Panc1 (cell line): ENCODE measurements around the gene F8A2. TPM values are rescaled to one million over a fixed set of nuclear protein-coding genes. Genes with fewer than 3 reads are reported as not detected.
A peak's percentile ranks its signal among the peaks of the same experiment; 100 is the strongest.
"Not testable (repeated sequence)": the region's sequence is repeated elsewhere in the genome, so short reads cannot be mapped to it uniquely, and the experiment has no call there.

Experiments
- ATAC-seq: fragments of 200-7000 bp; cut with Tn5 transposase; 2 replicates; pipeline ENCODE4 v1.9.1; 2020; ENCODE audit warnings: mild to moderate bottlenecking, moderate library complexity
- BruUV-seq: library from RNA; stranded (reverse); fragments of 400-500 nt; replicated peaks from 2 replicates; lab custom pipeline; 2021; lab: Mats Ljungman, UMichigan
- CTCF ChIA-PET: fragments of 300-600 bp; sonication (Branson Sonifier 250); formaldehyde crosslinking; loops from one replicate; lab custom pipeline; 2022; ENCODE audit warnings: antibody characterized with exemption; lab: Charles Lee
- POLR2A ChIA-PET: fragments of 300-600 bp; sonication (Branson Sonifier 250); formaldehyde crosslinking; loops from one replicate; lab custom pipeline; 2022; ENCODE audit warnings: antibody characterized with exemption; lab: Charles Lee
- DNase-seq: peaks from one replicate; pipeline ENCODE4 v3.0.0-alpha.2; 2010; ENCODE audit warnings: low read depth, low spot score
- H3K27ac ChIP-seq: 2 replicates; pipeline ENCODE4 v1.5.1; 2011; ENCODE audit warnings: mild to moderate bottlenecking, low read length, inconsistent platforms
- H3K27me3 ChIP-seq: fragments of 200-500 bp; sonication (Bioruptor generic); 2 replicates; pipeline ENCODE4 v1.6.0; 2014; ENCODE audit warnings: low read length, inconsistent platforms; ENCODE audit not compliant: control insufficient read depth, insufficient read depth
- H3K36me3 ChIP-seq: fragments of 200-500 bp; sonication (Bioruptor generic); 2 replicates; pipeline ENCODE4 v1.5.1; 2014; ENCODE audit warnings: inconsistent platforms, mild to moderate bottlenecking, low read length, moderate library complexity; ENCODE audit not compliant: control insufficient read depth, insufficient read depth
- H3K4me1 ChIP-seq: 2 replicates; pipeline ENCODE4 v1.5.1; 2011; ENCODE audit warnings: inconsistent platforms, mild to moderate bottlenecking, low read length, moderate library complexity; ENCODE audit not compliant: control insufficient read depth, insufficient read depth
- H3K4me3 ChIP-seq, 2 experiments: 2 replicates each; pipeline ENCODE4 v1.5.1; 2011 to 2012; ENCODE audit warnings: low read depth in 2 of 2, low read length in 2 of 2, mild to moderate bottlenecking in 2 of 2, inconsistent platforms in 1 of 2, moderate library complexity in 1 of 2
- H3K9me3 ChIP-seq: fragments of 200-500 bp; sonication (Bioruptor generic); 2 replicates; pipeline ENCODE4 v1.5.1; 2014; ENCODE audit warnings: low read depth, mild to moderate bottlenecking, inconsistent platforms, low read length, moderate library complexity; ENCODE audit not compliant: control insufficient read depth, insufficient read depth
- CTCF ChIP-seq: fragments of 450-650 bp; IDR thresholded peaks from 2 replicates; pipeline ENCODE4 v1.5.1; 2017; ENCODE audit warnings: mild to moderate bottlenecking
- POLR2AphosphoS5 ChIP-seq: IDR thresholded peaks from 2 replicates; pipeline ENCODE4 v1.6.1; 2012; ENCODE audit warnings: mild to moderate bottlenecking, low read depth, low read length, moderate library complexity
- REST ChIP-seq, 2 experiments: IDR thresholded peaks; 2 replicates each; pipeline ENCODE4 v1.6.1; 2011 to 2012; ENCODE audit warnings: low read depth in 2 of 2, control low read depth in 1 of 2, low read length in 1 of 2, mild to moderate bottlenecking in 1 of 2, moderate library complexity in 1 of 2; ENCODE audit not compliant: insufficient read depth in 1 of 2
- SIN3A ChIP-seq: IDR thresholded peaks from 2 replicates; pipeline ENCODE4 v1.6.1; 2012; ENCODE audit warnings: low read depth, mild to moderate bottlenecking, low read length, moderate library complexity, borderline replicate concordance; ENCODE audit not compliant: insufficient read depth
- TCF7L2 ChIP-seq: IDR thresholded peaks from 2 replicates; pipeline ENCODE4 v1.6.1; 2011; ENCODE audit warnings: mild to moderate bottlenecking, low read depth, low read length, inconsistent platforms
- in situ Hi-C: cut with HindIII; loops from 2 replicates; pipeline ENCODE4 v1.10.0; 2016; ENCODE audit warnings: low sequenced_read_pairs, low pct_unique_long_range_greater_than_20kb
- intact Hi-C: fragments of 100-400 bp; cut with micrococcal nuclease; formaldehyde crosslinking; loops from one replicate; pipeline ENCODE4 v1.10.0; 2022; ENCODE audit not compliant: unreplicated experiment
- total RNA-seq: library from RNA; stranded (reverse); gene quantifications from one replicate; pipeline ENCODE4 v1.2.1, GENCODE V29; 2021; ENCODE audit not compliant: unreplicated experiment

Gene F8A2
- total RNA-seq, 1 experiment from 2014 or later = not detected

GRCh38 chrX:155373777-155374458 is 8.0 kb upstream of the F8A2 start:
- BruUV-seq, POLR2A ChIA-PET: not testable (repeated sequence)

GRCh38 chrX:155379802-155380201 is 2.1 kb upstream of the F8A2 start:
- ATAC-seq, H3K4me3 ChIP-seq, H3K36me3 ChIP-seq, in situ Hi-C loops, H3K4me1 ChIP-seq, POLR2A ChIA-PET, CTCF ChIA-PET, intact Hi-C loops, H3K9me3 ChIP-seq, H3K27ac ChIP-seq, BruUV-seq, H3K27me3 ChIP-seq, DNase-seq: not testable (repeated sequence)

More at GRCh38 chrX:155373777-155374458, 8.0 kb upstream of the F8A2 start:
- intact Hi-C loops, H3K36me3 ChIP-seq, in situ Hi-C loops, H3K27me3 ChIP-seq, H3K4me1 ChIP-seq, H3K27ac ChIP-seq, DNase-seq, ATAC-seq, H3K9me3 ChIP-seq, CTCF ChIA-PET, H3K4me3 ChIP-seq: not testable (repeated sequence)

- POLR2A ChIA-PET, H3K9me3 ChIP-seq, in situ Hi-C loops: not testable (repeated sequence)
Measured at GRCh38 chrX:155382529-155382967, 653 bp downstream of the F8A2 start.

GRCh38 chrX:155389634-155390033 is 7.7 kb downstream of the F8A2 start:
- no TSS peak for BruUV-seq
- intact Hi-C loops (no loop called here), in situ Hi-C loops (no loop called here)
- Histone ChIP-seq H3K9me3 (no peaks in the 10 kb centered on the region), H3K4me1 (no peaks in the 10 kb centered on the region), H3K36me3 (no peaks in the 10 kb centered on the region), H3K4me3 (no peak overlapping the region), H3K27ac (no peak overlapping the region), H3K27me3 (no peaks in the 10 kb centered on the region)
- ATAC-seq (no peak), DNase-seq (no peak)
- ChIA-PET POLR2A (no interaction called here), CTCF (no interaction called here)
- TF ChIP-seq TCF7L2 (no peak), REST (IDR thresholded peaks at IDR 0.05; ENCODE audit: insufficient read depth in 1 of 2, low read depth in 2 of 2, low read length in 1 of 2) (no peak), SIN3A (no peak), CTCF (no peak), POLR2AphosphoS5 (no peak)

More at GRCh38 chrX:155382529-155382967, 653 bp downstream of the F8A2 start:
- H3K4me3 ChIP-seq, H3K4me1 ChIP-seq, H3K27ac ChIP-seq, BruUV-seq, H3K36me3 ChIP-seq, H3K27me3 ChIP-seq, intact Hi-C loops, DNase-seq, CTCF ChIA-PET: not testable (repeated sequence)
- ATAC-seq = peak; percentile 75
